Liver (tissue), 9 donors: ENCODE data around the gene DOCK8. TPM values are rescaled to one million over a fixed set of nuclear protein-coding genes. Genes with fewer than 3 reads are reported as not detected.

ENCODE experiments used
- DNase-seq: peaks from one replicate; pipeline ENCODE4 v3.0.0-alpha.2; 2017; ENCODE audit warnings: low spot score
- H3K27ac ChIP-seq, 2 donors: one replicate each; pipeline ENCODE4 v1.7.0; 2013; ENCODE audit warnings: inconsistent platforms in 2 of 2, low read length in 2 of 2, control low read depth in 1 of 2, low read depth in 1 of 2, mild to moderate bottlenecking in 1 of 2
- H3K27me3 ChIP-seq, 4 donors: one replicate each; pipeline versions ENCODE4 v1.6.1 to v1.7.0; 2013; ENCODE audit warnings: low read length in 3 of 4, inconsistent platforms in 1 of 4, mild to moderate bottlenecking in 1 of 4, moderate library complexity in 1 of 4; ENCODE audit not compliant: control insufficient read depth in 4 of 4, insufficient read depth in 4 of 4
- H3K36me3 ChIP-seq, 4 donors: one replicate each; pipeline versions ENCODE4 v1.6.1 to v1.7.0; 2013; ENCODE audit warnings: low read length in 3 of 4, mild to moderate bottlenecking in 3 of 4, low read depth in 1 of 4, moderate library complexity in 1 of 4; ENCODE audit not compliant: control insufficient read depth in 4 of 4, insufficient read depth in 3 of 4
- H3K4me1 ChIP-seq, 4 donors: one replicate each; pipeline versions ENCODE4 v1.6.1 to v1.7.0; 2013; ENCODE audit warnings: low read length in 3 of 4, mild to moderate bottlenecking in 3 of 4, moderate library complexity in 1 of 4; ENCODE audit not compliant: control insufficient read depth in 4 of 4, insufficient read depth in 4 of 4
- H3K4me3 ChIP-seq, 3 donors: one replicate each; pipeline versions ENCODE4 v1.6.1 to v1.7.0; 2013; ENCODE audit warnings: low read length in 3 of 3, control low read depth in 1 of 3, low read depth in 1 of 3, mild to moderate bottlenecking in 1 of 3
- H3K9ac ChIP-seq, 2 donors: one replicate each; pipeline ENCODE4 v1.7.0; 2013; ENCODE audit warnings: low read length in 2 of 2, mild to moderate bottlenecking in 2 of 2, moderate library complexity in 2 of 2, control low read depth in 1 of 2, low read depth in 1 of 2
- H3K9me3 ChIP-seq, 4 donors: one replicate each; pipeline versions ENCODE4 v1.6.1 to v1.7.0; 2013; ENCODE audit warnings: low read length in 3 of 4; ENCODE audit not compliant: control insufficient read depth in 4 of 4
- ATF3 ChIP-seq: IDR thresholded peaks from 2 replicates; pipeline ENCODE4 v1.6.1; 2016; ENCODE audit warnings: antibody characterized with exemption
- CTCF ChIP-seq: fragments of 150-350 bp; IDR thresholded peaks from 2 replicates; pipeline ENCODE4 v1.5.1; 2017; ENCODE audit warnings: improper control_type of control experiment, low read depth, low read length; ENCODE audit not compliant: missing input control
- EGR1 ChIP-seq, 2 donors: IDR thresholded peaks; 2 replicates each; pipeline ENCODE4 v1.6.1; 2016 to 2018; ENCODE audit warnings: antibody characterized with exemption in 2 of 2, low read depth in 2 of 2
- FOXA2 ChIP-seq: IDR thresholded peaks from 2 replicates; pipeline ENCODE4 v1.6.1; 2016; ENCODE audit warnings: antibody characterized with exemption
- GABPA ChIP-seq, 2 donors: IDR thresholded peaks in 1 of 2; conservative IDR thresholded peaks in 1 of 2; 2 replicates each; pipeline ENCODE4 v1.6.1; 2016; ENCODE audit warnings: antibody characterized with exemption in 2 of 2, mild to moderate bottlenecking in 1 of 2, moderate library complexity in 1 of 2
- HNF4G ChIP-seq: IDR thresholded peaks from 2 replicates; pipeline ENCODE4 v1.6.1; 2016; ENCODE audit warnings: antibody characterized with exemption
- JUND ChIP-seq, 2 donors: IDR thresholded peaks; 2 replicates each; pipeline ENCODE4 v1.6.1; 2016; ENCODE audit warnings: antibody characterized with exemption in 2 of 2
- RAD21 ChIP-seq, 2 donors: IDR thresholded peaks; 2 replicates each; pipeline ENCODE4 v1.6.1; 2016; ENCODE audit warnings: antibody characterized with exemption in 2 of 2, mild to moderate bottlenecking in 2 of 2
- REST ChIP-seq: IDR thresholded peaks from 2 replicates; pipeline ENCODE4 v1.6.1; 2016; ENCODE audit warnings: antibody characterized with exemption, mild to moderate bottlenecking
- RXRA ChIP-seq, 2 donors: IDR thresholded peaks; 2 replicates each; pipeline ENCODE4 v1.6.1; 2017 to 2018; ENCODE audit warnings: antibody characterized with exemption in 2 of 2, mild to moderate bottlenecking in 1 of 2
- SP1 ChIP-seq: IDR thresholded peaks from 2 replicates; pipeline ENCODE4 v1.6.1; 2018; ENCODE audit warnings: antibody characterized with exemption, mild to moderate bottlenecking
- ZBTB33 ChIP-seq: IDR thresholded peaks from 2 replicates; pipeline ENCODE4 v1.6.1; 2016; ENCODE audit warnings: antibody characterized with exemption
- WGBS: extraction: QIAGEN DNeasy Blood & Tissue Kit; methylation state at CpG from one replicate; pipeline ENCODE4 v1.1.7; 2013; 5-methylcytosine and 5-hydroxymethylcytosine counted together
- polyA plus RNA-seq, 2 donors: library from polyadenylated mRNA; stranded (reverse) in 1 of 2; unstranded in 1 of 2; fragments of 200-250 nt in 1 of 2; fragments of >200 nt in 1 of 2; fragmentation: Nextera tagmentation in 1 of 2; extraction: Ambion mirVana in 1 of 2; gene quantifications; one replicate each; pipeline versions ENCODE4 v1.2.1 to v1.2.3, GENCODE V29; 2013 to 2015
- total RNA-seq, 2 donors: library from RNA; depleted of rRNA; stranded (reverse); fragments of >200 nt; gene quantifications; one replicate each; pipeline ENCODE4 v1.2.3, GENCODE V29; 2014
- donor health status: healthy.
- donor health status: healthy.
- donor health status: healthy.
- donor health status: healthy.
- donor health status: healthy.

The DOCK8 gene
- total and polyA plus RNA-seq, 4 donors, result 3.8 to 22.6 (median 7.4) TPM

- DNase-seq, result no peak
- H3K9me3 ChIP-seq, result no peaks in the 10 kb centered on the region
- peaks cover 0 to 18% (median 7%) of the 10 kb centered on the region in 4 donors for H3K27me3 ChIP-seq
- no peak overlapping the region for H3K9ac ChIP-seq
- 90% methylated on average over 1 of the region's 1 CpG for WGBS
- no peak overlapping the region for H3K27ac ChIP-seq
- no peaks in the 10 kb centered on the region for H3K4me1 ChIP-seq
- no peaks in the 10 kb centered on the region for H3K36me3 ChIP-seq
- no peak overlapping the region for H3K4me3 ChIP-seq
- TF ChIP-seq ATF3, result no peak
Measured at GRCh38 chr9:511861-512260, 297.2 kb downstream of the DOCK8 start.

GRCh38 chr9:512555-513272 lies 298.0 kb downstream of the DOCK8 start:
- H3K27me3 ChIP-seq, result peaks cover 0 to 18% (median 7%) of the 10 kb centered on the region in 4 donors
- H3K27ac ChIP-seq, result no peak overlapping the region
- no peak for DNase-seq
- TF ChIP-seq HNF4G (no peak), RAD21 (IDR thresholded peaks at IDR 0.05) (no peak), ZBTB33 (no peak), FOXA2 (no peak), REST (no peak), SP1 (no peak), JUND (IDR thresholded peaks at IDR 0.05) (no peak), GABPA (IDR thresholded peaks at IDR 0.05 in 1 of 2, conservative IDR thresholded peaks at IDR 0.05 in 1 of 2) (no peak), EGR1 (IDR thresholded peaks at IDR 0.05; ENCODE audit: low read depth in 2 of 2) (no peak), CTCF (no peak), RXRA (IDR thresholded peaks at IDR 0.05) (no peak), ATF3 (no peak)
- no peak overlapping the region for H3K9ac ChIP-seq
- no peak overlapping the region for H3K4me3 ChIP-seq
- H3K9me3 ChIP-seq, result no peaks in the 10 kb centered on the region
- no peaks in the 10 kb centered on the region for H3K36me3 ChIP-seq
- WGBS, result 85% methylated on average over 3 of the region's 3 CpGs
- no peaks in the 10 kb centered on the region for H3K4me1 ChIP-seq

Other genes with a start within 250 kb of the DOCK8 start
- gene WASHC1, start 185.4 kb upstream of the DOCK8 start, total RNA-seq, result 1 to 10 TPM; 1.7 to 4.6 TPM
- gene WASHC1, start 185.4 kb upstream of the DOCK8 start, polyA plus RNA-seq, result 1 to 10 TPM; 3.1 to 3.8 TPM
- under 1 TPM; 0.05 to 0.17 TPM for gene FOXD4, start 96.4 kb upstream of the DOCK8 start, total RNA-seq
- gene FOXD4, start 96.4 kb upstream of the DOCK8 start, polyA plus RNA-seq, result under 1 TPM; 0.05 to 0.13 TPM
- gene ZNG1A, start 35.8 kb upstream of the DOCK8 start, total RNA-seq, result 10 to 100 TPM; 11.1 to 29.1 TPM
- 10 to 100 TPM; 12.5 to 46.8 TPM for gene ZNG1A, start 35.8 kb upstream of the DOCK8 start, polyA plus RNA-seq